NCI-H2196 (cell line): ENCODE results near the gene CTSD.

ENCODE experiments used
- DNase-seq: peaks from one replicate; lab custom pipeline; 2025; ENCODE audit not compliant: unreplicated experiment; lab: John Stamatoyannopoulos, UW

CTSD gene

GRCh38 chr11:1745701-1746320 is 17.9 kb downstream of the CTSD start:
- no peak for DNase-seq

- DNase-seq = no peak
Measured at GRCh38 chr11:1744891-1745700, 18.6 kb downstream of the CTSD start.

- no peak for DNase-seq
Measured at GRCh38 chr11:1744137-1744886, 19.4 kb downstream of the CTSD start.

- DNase-seq = no peak
Measured at GRCh38 chr11:1743585-1744136, 20.1 kb downstream of the CTSD start.

- no peak for DNase-seq
Measured at GRCh38 chr11:1742869-1743584, 20.7 kb downstream of the CTSD start.

- no peak for DNase-seq
Measured at GRCh38 chr11:1742371-1742770, 21.4 kb downstream of the CTSD start.

GRCh38 chr11:1741741-1742140 is 22.0 kb downstream of the CTSD start:
- DNase-seq = no peak

- DNase-seq = no peak
Measured at GRCh38 chr11:1740786-1741530, 22.8 kb downstream of the CTSD start.

- no peak for DNase-seq
Measured at GRCh38 chr11:1739576-1739975, 24.2 kb downstream of the CTSD start.

GRCh38 chr11:1738380-1738779 is 25.3 kb downstream of the CTSD start:
- DNase-seq = no peak

GRCh38 chr11:1737080-1737757 is 26.5 kb downstream of the CTSD start:
- DNase-seq = no peak

GRCh38 chr11:1736447-1736992 is 27.2 kb downstream of the CTSD start:
- DNase-seq = no peak

- DNase-seq = no peak
Measured at GRCh38 chr11:1735271-1735670, 28.5 kb downstream of the CTSD start.

GRCh38 chr11:1734641-1735081 is 29.1 kb downstream of the CTSD start:
- DNase-seq = no peak

GRCh38 chr11:1733716-1734640 is 29.7 kb downstream of the CTSD start:
- DNase-seq = no peak

- DNase-seq = no peak
Measured at GRCh38 chr11:1733009-1733715, 30.6 kb downstream of the CTSD start.

GRCh38 chr11:1732418-1733008 is 31.2 kb downstream of the CTSD start:
- no peak for DNase-seq
